ENCODE data around the gene NAPEPLD.

DNA sequence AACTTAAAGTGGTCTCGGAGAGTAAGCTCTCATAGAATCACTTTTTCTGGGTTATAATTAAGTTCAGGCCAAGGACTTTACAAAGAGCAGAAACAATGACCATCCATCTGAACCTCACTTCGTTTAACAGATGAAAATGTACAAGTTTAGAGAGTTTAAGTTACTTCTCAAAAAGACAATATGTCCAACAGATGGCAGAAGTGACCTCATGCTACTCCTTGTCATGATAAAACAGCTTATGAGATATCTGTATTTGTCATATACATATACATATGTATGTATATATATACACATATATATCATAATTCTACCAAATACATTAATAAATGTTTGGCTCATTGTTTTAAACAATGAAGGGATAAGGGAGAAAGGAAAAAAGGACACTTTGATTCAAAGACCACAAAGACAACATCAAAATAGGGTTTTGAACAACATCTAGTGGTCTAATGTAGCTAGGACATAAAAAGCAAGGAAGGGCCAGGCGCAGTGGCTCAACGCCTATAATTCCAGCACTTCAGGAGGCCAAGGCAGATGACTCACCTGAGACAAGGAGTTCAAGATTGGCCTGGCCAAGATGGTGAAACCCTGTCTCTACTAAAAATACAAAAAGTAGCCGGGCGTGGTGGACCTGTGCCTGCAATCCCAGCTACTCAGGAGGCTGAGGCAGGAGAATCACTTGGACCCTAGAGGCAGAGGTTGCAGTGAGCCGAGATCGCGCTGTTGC, 17.8 kb downstream of the NAPEPLD start:
- TF ChIP-seq POLR2AphosphoS5 (IDR thresholded peaks at IDR 0.05; ENCODE audit: insufficient read depth, low read depth, low read length): no peak
- no peak for TF ChIP-seq POLR2A (IDR thresholded peaks at IDR 0.05; ENCODE audit: low read depth, low read length)
- TF ChIP-seq, protein P1, sequence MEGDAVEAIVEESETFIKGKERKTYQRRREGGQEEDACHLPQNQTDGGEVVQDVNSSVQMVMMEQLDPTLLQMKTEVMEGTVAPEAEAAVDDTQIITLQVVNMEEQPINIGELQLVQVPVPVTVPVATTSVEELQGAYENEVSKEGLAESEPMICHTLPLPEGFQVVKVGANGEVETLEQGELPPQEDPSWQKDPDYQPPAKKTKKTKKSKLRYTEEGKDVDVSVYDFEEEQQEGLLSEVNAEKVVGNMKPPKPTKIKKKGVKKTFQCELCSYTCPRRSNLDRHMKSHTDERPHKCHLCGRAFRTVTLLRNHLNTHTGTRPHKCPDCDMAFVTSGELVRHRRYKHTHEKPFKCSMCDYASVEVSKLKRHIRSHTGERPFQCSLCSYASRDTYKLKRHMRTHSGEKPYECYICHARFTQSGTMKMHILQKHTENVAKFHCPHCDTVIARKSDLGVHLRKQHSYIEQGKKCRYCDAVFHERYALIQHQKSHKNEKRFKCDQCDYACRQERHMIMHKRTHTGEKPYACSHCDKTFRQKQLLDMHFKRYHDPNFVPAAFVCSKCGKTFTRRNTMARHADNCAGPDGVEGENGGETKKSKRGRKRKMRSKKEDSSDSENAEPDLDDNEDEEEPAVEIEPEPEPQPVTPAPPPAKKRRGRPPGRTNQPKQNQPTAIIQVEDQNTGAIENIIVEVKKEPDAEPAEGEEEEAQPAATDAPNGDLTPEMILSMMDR (IDR thresholded peaks at IDR 0.05; ENCODE audit: extremely low read depth in 1 of 2, insufficient read depth in 1 of 2, low read depth in 1 of 2, low read length in 2 of 2): no peak
- no peak for TF ChIP-seq MYC (IDR thresholded peaks at IDR 0.05; ENCODE audit: low read depth, low read length)
- TF ChIP-seq FOS (IDR thresholded peaks at IDR 0.05; ENCODE audit: borderline replicate concordance, insufficient read depth, low read length): no peak
- TF ChIP-seq JUN (IDR thresholded peaks at IDR 0.05; ENCODE audit: borderline replicate concordance, insufficient read depth, insufficient read length, low read depth): no peak

All from endothelial cell of umbilical vein (primary cell).